ENCODE measurements around the gene HERC6. TPM values are rescaled to one million over a fixed set of nuclear protein-coding genes. Genes with fewer than 3 reads are reported as not detected.

Gene HERC6
- total and polyA plus RNA-seq, 2 donors from 2014 or later = 7.4 to 15.7 TPM

DNA sequence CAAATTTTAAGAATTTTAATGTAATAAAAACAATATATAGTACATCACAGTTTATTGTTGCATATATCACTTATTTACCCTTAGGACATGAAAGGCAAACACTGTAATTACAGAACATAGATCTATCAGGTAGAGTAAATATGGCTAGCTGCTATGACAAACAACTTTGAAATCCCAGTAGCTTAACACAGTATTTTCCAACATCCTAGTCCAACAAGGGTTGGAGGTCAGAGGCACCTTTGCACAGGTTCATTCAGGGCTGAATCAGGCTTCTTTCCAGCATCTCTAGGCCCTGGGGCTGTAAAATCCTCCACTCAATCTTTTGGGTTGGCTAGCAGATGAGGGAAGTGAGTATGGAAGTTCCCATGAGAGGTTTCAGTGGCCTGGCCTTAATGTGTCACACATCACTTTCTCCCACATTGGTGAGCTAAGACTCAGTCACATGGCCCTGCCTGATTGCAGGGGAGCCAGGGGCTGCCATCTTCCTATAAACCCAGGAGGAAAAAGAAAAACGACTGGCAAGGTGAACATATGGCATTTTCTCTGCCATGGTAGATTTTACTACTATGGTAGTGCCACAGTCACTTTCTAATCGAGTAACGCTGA lies 32.9 kb downstream of the HERC6 start:
- FAIRE-seq (no peak), DNase-seq (no peak)
- no peak for TF ChIP-seq CTCF (IDR thresholded peaks at IDR 0.05; ENCODE audit: borderline replicate concordance, extremely low read depth, insufficient read depth)
- H3K4me3 ChIP-seq (ENCODE audit: low read length in 3 of 3) = no peak overlapping the region
- no peaks in the 10 kb centered on the region for H3K9me3 ChIP-seq (ENCODE audit: control insufficient read depth in 2 of 3, insufficient read depth in 1 of 3, low read length in 3 of 3)
- no peaks in the 10 kb centered on the region for H3K27me3 ChIP-seq (ENCODE audit: control insufficient read depth, insufficient read depth, low read length)
- H3K9ac ChIP-seq (ENCODE audit: low read length in 3 of 3) = no peak overlapping the region
- intact Hi-C loops (cut with DNase I) = no loop called here
- no peaks in the 10 kb centered on the region for H3K4me1 ChIP-seq (ENCODE audit: control insufficient read depth in 2 of 3, insufficient read depth in 2 of 3, low read depth in 1 of 3, low read length in 3 of 3)
- H3K27ac ChIP-seq (ENCODE audit: low read depth in 2 of 2, low read length in 2 of 2) = no peak overlapping the region
- no peaks in the 10 kb centered on the region for H3K36me3 ChIP-seq (ENCODE audit: control insufficient read depth in 2 of 3, insufficient read depth in 3 of 3, low read length in 3 of 3)

DNA sequence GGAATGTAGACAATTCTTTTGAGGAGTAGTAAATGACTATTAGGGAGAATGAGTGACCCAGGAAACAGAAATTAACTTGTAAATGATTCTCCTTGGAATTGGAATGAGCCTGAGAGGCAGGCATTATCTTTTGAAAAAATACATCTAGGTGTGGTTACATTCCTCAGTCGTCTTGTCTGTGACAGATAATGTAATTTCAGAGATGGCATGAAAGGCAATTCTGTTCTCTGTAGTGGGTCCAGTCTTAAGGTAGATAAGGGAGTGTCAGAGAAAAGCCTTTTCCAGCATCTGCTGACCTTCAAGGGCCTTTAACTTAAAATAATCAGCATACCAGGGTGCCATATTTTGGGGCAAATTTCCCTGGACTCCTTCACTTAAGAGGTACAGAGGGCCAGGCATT lies 35.1 kb downstream of the HERC6 start:
- no peak overlapping the region for H3K9ac ChIP-seq (ENCODE audit: low read length in 3 of 3)
- H3K27me3 ChIP-seq (ENCODE audit: control insufficient read depth, insufficient read depth, low read length) = no peaks in the 10 kb centered on the region
- no peaks in the 10 kb centered on the region for H3K4me1 ChIP-seq (ENCODE audit: control insufficient read depth in 2 of 3, insufficient read depth in 2 of 3, low read depth in 1 of 3, low read length in 3 of 3)
- intact Hi-C loops (cut with DNase I) = no loop called here
- no peak overlapping the region for H3K27ac ChIP-seq (ENCODE audit: low read depth in 2 of 2, low read length in 2 of 2)
- no peak for TF ChIP-seq CTCF (IDR thresholded peaks at IDR 0.05; ENCODE audit: borderline replicate concordance, extremely low read depth, insufficient read depth)
- DNase-seq (no peak), FAIRE-seq (no peak)
- no peak overlapping the region for H3K4me3 ChIP-seq (ENCODE audit: low read length in 3 of 3)
- H3K36me3 ChIP-seq (ENCODE audit: control insufficient read depth in 2 of 3, insufficient read depth in 3 of 3, low read length in 3 of 3) = no peaks in the 10 kb centered on the region
- H3K9me3 ChIP-seq (ENCODE audit: control insufficient read depth in 2 of 3, insufficient read depth in 1 of 3, low read length in 3 of 3) = no peaks in the 10 kb centered on the region

DNA sequence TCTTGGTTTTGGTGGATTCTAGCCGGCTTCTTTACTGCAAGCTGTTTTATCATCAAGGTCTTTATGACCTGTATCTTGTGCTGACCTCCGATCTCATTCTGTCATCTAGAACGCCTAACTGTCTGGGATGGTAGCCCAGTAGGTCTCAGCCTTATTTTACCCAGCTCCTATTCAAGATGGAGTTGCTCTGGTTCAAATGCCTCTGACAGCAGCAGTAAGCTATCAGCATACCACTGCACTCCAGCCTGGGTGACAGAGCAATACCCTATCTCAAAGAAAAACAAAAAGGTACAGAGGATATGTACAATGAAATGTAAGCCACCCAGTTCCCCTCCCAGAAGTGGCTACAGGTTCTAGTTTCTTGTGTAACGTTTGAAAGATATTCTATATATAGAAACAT lies 36.1 kb downstream of the HERC6 start:
- no peak overlapping the region for H3K9ac ChIP-seq (ENCODE audit: low read length in 3 of 3)
- H3K4me1 ChIP-seq (ENCODE audit: control insufficient read depth in 2 of 3, insufficient read depth in 2 of 3, low read depth in 1 of 3, low read length in 3 of 3) = no peaks in the 10 kb centered on the region
- H3K27ac ChIP-seq (ENCODE audit: low read depth in 2 of 2, low read length in 2 of 2) = no peak overlapping the region
- TF ChIP-seq CTCF (IDR thresholded peaks at IDR 0.05; ENCODE audit: borderline replicate concordance, extremely low read depth, insufficient read depth) = no peak
- intact Hi-C loops (cut with DNase I) = no loop called here
- DNase-seq (no peak), FAIRE-seq (no peak)
- no peaks in the 10 kb centered on the region for H3K36me3 ChIP-seq (ENCODE audit: control insufficient read depth in 2 of 3, insufficient read depth in 3 of 3, low read length in 3 of 3)
- no peak overlapping the region for H3K4me3 ChIP-seq (ENCODE audit: low read length in 3 of 3)
- no peaks in the 10 kb centered on the region for H3K9me3 ChIP-seq (ENCODE audit: control insufficient read depth in 2 of 3, insufficient read depth in 1 of 3, low read length in 3 of 3)
- H3K27me3 ChIP-seq (ENCODE audit: control insufficient read depth, insufficient read depth, low read length) = no peaks in the 10 kb centered on the region

GRCh38 chr4:88415982-88416381 lies 37.3 kb downstream of the HERC6 start:
- no peak for FAIRE-seq

More at GRCh38 chr4:88415982-88416381, 37.3 kb downstream of the HERC6 start:
- no peak for DNase-seq
- H3K9ac ChIP-seq (ENCODE audit: low read length in 3 of 3) = no peak overlapping the region
- H3K36me3 ChIP-seq (ENCODE audit: control insufficient read depth in 2 of 3, insufficient read depth in 3 of 3, low read length in 3 of 3) = no peaks in the 10 kb centered on the region
- no peak overlapping the region for H3K27ac ChIP-seq (ENCODE audit: low read depth in 2 of 2, low read length in 2 of 2)
- intact Hi-C loops (cut with DNase I) = no loop called here
- no peaks in the 10 kb centered on the region for H3K9me3 ChIP-seq (ENCODE audit: control insufficient read depth in 2 of 3, insufficient read depth in 1 of 3, low read length in 3 of 3)
- no peaks in the 10 kb centered on the region for H3K4me1 ChIP-seq (ENCODE audit: control insufficient read depth in 2 of 3, insufficient read depth in 2 of 3, low read depth in 1 of 3, low read length in 3 of 3)
- no peaks in the 10 kb centered on the region for H3K27me3 ChIP-seq (ENCODE audit: control insufficient read depth, insufficient read depth, low read length)
- TF ChIP-seq CTCF (IDR thresholded peaks at IDR 0.05; ENCODE audit: borderline replicate concordance, extremely low read depth, insufficient read depth) = no peak
- no peak overlapping the region for H3K4me3 ChIP-seq (ENCODE audit: low read length in 3 of 3)
